Non-pigmented ciliary epithelial cell (primary cell): ENCODE measurements around the gene ATP10A.
"Not testable (repeated sequence)": the region's sequence is repeated elsewhere in the genome, so short reads cannot be mapped to it uniquely, and the experiment has no call there.

Source experiments
- DNase-seq: peaks from one replicate; pipeline ENCODE4 v3.0.0-alpha.2; 2010; ENCODE audit warnings: low read depth

The ATP10A gene

DNA sequence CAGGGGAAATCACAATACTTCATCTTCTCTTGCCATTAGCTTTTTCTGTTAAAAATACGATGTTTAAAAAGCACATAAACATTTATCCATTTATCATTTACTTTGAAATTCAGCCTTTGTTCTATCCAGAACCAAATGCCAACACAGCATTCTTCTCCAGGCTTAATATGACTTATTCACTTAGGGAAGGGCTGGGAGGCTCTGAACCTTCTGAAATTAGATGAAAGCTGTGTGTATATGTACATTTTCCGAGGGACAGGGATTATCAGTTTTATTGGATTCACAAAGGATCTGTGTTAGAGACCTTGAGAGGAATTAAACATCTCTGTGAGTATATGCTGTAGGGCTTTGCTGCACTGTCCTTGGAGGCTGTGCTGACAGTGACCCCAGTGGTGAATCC lies 213.7 kb downstream of the ATP10A start:
- no peak for DNase-seq

DNA sequence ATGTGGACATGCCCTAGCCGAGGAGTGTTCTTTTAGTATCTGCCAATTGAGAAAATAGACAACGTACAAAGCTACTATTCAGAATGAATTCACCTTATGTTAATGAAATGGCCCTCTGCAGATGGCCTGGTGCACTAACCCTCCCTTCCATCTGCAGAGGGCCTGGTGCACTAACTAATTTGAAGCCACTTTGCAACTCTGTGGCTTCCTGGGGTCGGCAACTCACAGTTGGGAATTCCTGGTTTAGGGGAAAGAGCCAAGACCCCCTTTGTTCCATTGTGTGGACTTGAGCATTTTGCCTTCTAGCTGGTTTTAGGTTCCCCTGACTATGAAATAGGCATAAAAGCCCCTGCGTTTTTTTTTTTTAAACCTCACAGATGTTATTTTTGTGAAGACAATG lies 220.0 kb downstream of the ATP10A start:
- DNase-seq = no peak

DNA sequence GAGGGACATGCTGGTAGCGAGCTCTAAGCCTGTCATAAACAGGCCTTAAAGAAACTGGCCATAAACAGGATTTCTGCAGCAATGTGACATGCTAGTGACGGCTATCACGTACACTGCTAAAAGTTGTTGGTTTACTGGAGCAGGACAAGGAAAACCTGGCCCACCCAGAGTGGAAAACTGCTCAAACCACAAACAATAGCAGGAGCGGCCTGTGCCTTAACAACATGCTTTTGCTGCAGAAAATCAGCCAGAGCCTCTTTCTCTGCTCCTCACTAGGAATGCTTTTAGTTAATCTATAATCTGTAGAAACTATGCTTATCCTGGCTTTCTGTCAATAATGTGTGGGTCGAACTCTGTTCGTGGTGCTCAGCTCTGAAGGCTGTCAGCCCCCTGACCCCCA lies 221.4 kb downstream of the ATP10A start:
- no peak for DNase-seq

DNA sequence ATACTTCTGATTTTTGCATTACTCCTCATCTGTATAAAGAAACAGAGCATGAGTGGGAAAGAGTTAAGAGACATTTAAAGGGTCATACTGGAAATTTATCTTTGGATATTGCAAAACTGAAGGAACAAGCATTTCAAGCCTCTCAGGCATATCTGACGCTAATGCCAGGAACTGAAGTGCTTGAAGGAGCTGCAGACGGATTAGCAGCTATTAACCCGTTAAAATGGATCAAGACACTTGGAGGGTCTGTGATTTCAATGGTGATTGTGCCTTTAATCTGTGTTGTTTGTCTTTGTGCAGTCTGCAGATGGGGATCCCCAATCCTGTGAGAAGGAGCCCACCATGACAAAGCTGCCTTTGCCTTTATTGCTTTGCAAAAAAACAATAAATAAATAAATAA lies 221.8 kb downstream of the ATP10A start:
- DNase-seq = no peak

DNA sequence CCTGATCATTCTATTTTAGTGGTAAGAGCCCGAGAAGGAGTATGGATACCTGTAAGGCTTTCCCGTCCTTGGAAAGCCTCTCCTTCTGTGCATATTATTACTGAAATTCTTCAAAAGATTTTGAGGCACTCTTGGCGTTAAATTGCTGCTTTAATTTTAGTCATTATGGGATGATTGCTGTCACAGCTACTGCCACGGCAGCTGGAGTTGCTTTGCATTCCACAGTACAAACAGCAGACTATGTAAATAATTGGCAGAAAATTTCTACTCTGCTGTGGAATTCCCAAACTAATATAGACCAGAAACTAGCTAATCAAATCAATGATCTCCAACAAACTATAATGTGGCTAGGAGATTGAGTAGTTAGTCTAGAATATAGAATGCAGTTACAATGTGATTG lies 222.2 kb downstream of the ATP10A start:
- DNase-seq = not testable (repeated sequence)

DNA sequence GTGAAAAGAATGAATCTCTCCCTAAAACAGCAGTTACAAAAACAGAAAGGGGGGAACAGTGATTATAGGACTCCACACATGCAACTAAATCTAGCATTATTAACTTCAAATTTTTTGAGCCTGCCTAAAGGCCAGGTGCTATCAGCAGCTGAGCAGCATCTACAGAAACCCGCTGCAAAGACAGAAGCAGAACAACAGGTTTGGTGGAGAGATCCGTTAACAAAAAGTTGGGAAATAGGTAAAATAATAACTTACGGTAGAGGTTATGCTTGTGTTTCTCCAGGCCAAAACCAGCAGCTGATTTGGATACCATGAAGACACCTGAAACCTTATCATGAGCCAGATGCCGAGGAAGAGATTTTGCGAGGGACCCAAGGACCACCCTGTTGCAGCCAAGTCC lies 222.7 kb downstream of the ATP10A start:
- no peak for DNase-seq

DNA sequence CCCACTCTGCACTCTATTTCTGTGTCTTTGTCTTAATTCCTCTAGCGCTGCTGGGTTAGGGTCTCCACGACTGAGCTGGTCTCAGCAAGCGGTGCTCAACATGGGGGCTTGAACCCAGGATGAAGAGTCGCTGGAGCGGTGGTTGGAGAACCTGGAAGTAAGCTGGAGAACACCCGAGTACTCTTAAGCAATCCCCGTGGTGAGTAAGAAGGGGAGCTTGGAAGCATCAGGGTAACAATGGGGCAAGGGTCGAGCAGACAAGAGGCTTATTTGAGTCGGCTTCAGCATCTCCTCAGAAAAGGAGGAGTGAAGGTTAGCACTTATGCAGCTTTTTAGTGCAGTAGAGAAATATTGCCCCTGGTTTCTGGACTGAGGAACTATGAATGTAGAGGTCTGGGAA lies 226.6 kb downstream of the ATP10A start:
- DNase-seq = not testable (repeated sequence)

DNA sequence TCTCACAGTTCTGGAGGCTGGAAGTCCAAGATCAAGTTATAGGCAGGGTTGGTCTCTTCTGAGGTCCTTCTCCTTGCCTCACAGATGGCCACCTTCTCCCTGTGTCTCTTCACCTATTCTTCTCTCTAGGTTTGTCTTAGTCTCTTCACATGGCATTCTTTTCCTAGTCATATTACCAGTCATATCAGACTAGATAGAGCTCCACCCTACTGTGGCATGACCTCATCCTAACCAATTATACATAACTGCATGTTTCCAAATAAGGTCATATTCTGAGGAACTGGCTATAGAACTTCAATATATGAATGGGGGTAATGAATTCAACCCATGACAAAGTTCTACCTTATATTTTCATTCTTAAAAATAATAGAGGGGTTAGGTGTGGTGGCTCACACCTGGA lies 227.9 kb downstream of the ATP10A start:
- DNase-seq = no peak

DNA sequence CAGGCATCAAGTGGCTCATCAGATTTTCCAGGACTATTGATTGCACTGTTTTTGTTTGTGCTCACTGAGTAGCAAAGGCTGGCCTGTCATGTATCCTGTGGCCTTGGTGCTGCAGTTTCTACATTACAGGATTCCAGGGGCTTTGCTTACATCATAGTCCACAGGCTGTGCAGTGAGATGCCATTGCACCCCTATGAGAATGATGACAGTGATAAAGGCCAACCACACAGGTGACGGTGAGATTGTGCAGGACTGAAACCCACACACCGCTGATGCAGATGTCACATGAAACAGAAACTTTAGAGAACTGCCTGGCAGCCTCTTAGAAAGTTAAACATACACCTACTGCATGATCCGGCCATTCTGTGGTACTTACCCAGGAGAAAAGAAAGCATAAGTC lies 229.3 kb downstream of the ATP10A start:
- DNase-seq = no peak

DNA sequence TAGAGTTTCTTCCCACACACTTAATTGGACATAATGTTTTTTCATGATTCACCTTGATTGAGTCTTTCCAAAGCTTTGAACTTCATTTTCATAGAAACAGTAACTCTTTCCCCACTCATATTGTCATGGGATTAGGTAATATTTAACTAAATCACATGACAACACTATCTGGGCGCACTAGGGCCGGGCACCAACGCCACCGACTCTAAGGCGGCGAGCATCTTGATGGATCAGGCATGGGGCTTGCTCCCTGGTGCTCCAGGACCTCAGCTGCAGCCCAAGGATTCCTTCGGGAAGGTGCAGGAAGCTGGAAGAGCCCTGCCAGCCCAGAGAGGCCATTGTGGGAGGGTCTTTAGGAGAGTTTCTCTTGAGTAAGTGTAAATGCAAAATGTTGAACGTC lies 231.2 kb downstream of the ATP10A start:
- no peak for DNase-seq
